OCI-LY7 (cell line): ENCODE data around the gene MYO9A.

Experiments used
- EZH2phosphoT487 ChIP-seq: fragments of 200-600 bp; sonication (generic); IDR thresholded peaks from 2 replicates; pipeline ENCODE4 v1.6.1; 2018; ENCODE audit warnings: low read depth, borderline replicate concordance, mild to moderate bottlenecking, mixed run types, antibody characterized with exemption, low read length, moderate library complexity, mixed read lengths
- TF ChIP-seq, protein P1 (sequence below): fragments of 200-600 bp; sonication (generic); conservative IDR thresholded peaks from 2 replicates; pipeline ENCODE4 v1.5.1; 2014; ENCODE audit warnings: mild to moderate bottlenecking, antibody characterized with exemption, low read length, moderate library complexity, mixed read lengths

DNA sequence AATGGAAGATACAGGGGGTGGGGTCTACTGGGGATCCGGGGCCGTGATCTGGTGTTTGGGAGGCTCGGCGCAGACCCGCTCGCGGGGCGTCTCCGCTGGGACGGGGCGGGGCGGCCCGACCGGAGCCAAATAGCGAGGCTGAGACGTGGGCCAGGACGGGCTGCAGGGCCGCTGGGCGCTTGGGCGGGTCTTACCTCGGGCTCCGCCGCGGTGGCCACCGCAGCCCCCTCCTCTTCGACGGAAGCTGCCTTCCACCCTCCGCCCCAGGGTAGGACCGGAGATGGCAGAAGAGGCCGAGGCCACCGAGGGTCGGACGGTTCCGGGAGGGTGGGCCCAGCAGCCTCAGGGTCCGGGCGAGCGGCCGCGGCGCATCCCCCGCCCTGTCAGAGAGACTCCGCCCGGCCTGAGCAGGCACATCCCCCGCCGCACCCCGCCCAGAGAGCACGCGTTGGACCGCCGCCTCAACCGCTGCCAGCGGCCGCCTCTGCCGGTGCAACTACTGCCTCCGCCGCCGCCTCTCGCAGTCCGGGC lies 399 bp downstream of the MYO9A start:
- TF ChIP-seq, protein P1, sequence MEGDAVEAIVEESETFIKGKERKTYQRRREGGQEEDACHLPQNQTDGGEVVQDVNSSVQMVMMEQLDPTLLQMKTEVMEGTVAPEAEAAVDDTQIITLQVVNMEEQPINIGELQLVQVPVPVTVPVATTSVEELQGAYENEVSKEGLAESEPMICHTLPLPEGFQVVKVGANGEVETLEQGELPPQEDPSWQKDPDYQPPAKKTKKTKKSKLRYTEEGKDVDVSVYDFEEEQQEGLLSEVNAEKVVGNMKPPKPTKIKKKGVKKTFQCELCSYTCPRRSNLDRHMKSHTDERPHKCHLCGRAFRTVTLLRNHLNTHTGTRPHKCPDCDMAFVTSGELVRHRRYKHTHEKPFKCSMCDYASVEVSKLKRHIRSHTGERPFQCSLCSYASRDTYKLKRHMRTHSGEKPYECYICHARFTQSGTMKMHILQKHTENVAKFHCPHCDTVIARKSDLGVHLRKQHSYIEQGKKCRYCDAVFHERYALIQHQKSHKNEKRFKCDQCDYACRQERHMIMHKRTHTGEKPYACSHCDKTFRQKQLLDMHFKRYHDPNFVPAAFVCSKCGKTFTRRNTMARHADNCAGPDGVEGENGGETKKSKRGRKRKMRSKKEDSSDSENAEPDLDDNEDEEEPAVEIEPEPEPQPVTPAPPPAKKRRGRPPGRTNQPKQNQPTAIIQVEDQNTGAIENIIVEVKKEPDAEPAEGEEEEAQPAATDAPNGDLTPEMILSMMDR: no peak
- no peak for TF ChIP-seq EZH2phosphoT487
